NCI-H748 (cell line): Measurements from ENCODE around the gene CCR2.
"Not testable (repeated sequence)": the region's sequence is repeated elsewhere in the genome, so short reads cannot be mapped to it uniquely, and the experiment has no call there.

ENCODE experiments used
- DNase-seq: peaks from one replicate; lab custom pipeline; 2025; ENCODE audit not compliant: unreplicated experiment; lab: John Stamatoyannopoulos, UW

The CCR2 gene

DNA sequence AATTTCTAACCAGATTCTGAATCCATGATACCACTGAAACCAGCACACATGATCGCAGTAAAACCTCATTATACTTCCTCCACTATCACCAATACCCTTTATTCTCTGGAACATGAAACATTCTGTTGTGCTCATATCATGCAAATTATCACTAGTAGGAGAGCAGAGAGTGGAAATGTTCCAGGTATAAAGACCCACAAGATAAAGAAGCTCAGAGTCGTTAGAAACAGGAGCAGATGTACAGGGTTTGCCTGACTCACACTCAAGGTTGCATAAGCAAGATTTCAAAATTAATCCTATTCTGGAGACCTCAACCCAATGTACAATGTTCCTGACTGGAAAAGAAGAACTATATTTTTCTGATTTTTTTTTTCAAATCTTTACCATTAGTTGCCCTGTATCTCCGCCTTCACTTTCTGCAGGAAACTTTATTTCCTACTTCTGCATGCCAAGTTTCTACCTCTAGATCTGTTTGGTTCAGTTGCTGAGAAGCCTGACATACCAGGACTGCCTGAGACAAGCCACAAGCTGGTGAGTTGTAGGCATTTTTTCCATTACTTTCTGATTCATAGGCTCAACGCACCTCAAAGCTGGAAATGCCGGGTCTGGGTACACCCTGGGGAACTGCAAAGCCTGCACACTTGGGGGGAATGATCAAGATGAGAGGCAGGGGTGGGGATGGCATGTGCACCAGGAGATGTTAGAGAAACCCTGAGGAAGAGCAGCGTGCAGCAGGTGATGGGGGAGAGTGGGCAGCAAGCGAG lies at the start of gene CCR2:
Gene CCR2 (plus strand): TSS at position 465 of the 764 bp plus-strand sequence. CDS start 3,417 bp downstream, outside the sequence.
- DNase-seq: no peak

DNA sequence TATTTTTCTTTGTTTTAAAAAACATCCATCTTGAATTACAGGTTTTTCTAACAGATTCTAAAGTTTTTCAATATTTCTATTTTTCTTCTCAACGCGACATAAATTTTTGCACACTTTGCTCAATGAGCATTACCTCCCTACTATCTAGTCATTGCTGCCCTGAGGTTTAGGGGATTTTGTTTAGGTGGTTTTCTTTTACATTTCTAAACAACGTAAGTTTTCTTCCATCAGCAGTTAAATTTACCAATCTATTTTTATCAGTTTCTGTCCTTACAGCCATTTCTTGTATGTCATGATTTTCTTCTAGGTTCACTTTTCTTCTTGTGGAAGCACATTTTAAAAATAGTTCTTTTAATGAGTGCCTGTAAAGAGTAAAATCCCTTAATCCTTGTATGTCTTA lies 49.2 kb upstream of the CCR2 start:
- DNase-seq: no peak

DNA sequence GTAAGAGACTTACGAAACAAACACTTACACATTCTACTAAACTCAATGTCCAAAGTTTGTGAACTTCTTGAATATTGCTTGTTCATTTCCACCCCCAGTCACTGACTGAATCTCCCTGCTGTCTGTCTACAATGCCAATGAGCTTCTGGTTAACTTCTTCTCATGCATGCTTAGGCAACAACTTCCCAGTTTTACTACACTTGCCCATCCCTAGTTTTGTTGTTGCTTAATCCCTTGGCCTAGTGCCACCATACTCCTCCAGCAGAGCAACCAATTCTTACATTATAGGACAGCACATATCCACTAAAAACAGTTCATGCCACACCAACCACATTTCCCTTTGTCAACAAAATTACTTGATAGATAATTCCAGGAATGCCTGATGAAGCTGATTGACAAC lies 40.9 kb upstream of the CCR2 start:
- no peak for DNase-seq

DNA sequence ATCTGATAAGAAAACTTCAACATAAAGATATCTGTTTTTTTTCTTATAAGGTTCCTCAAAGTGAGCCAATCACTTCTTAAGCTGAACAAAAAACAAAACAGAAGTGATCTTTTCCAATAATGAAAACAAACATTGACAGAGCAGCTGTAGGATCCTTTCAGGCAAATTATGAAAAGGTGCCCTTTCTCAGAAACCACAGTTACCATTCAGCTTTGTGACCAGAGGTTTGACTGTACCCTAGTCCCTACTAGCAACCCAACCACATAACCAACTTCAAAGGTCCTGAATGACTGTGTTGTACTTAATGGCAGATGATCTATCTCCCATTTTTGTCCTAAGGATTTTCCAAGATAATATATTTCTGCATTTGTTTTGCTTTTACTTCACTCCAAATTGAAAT lies 39.4 kb upstream of the CCR2 start:
- DNase-seq: no peak

DNA sequence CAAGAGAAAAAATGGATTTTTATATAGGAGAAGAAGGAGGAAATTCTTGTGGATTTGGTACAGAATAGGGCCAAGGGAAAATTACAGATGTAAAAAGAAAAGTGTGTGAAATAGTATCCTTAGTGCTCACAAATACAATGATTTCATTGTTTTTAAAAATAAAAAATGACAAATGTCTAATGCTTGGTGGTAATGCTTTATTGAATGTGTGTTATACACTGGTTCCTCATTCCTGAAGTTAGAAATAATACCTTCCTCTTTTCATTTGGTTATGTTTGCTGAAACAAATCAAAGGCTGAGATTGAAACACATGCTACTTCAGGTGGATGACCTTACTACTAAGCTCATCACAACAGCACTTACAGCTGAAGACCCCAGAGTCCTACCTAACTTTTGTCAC lies 37.7 kb upstream of the CCR2 start:
- DNase-seq: no peak

DNA sequence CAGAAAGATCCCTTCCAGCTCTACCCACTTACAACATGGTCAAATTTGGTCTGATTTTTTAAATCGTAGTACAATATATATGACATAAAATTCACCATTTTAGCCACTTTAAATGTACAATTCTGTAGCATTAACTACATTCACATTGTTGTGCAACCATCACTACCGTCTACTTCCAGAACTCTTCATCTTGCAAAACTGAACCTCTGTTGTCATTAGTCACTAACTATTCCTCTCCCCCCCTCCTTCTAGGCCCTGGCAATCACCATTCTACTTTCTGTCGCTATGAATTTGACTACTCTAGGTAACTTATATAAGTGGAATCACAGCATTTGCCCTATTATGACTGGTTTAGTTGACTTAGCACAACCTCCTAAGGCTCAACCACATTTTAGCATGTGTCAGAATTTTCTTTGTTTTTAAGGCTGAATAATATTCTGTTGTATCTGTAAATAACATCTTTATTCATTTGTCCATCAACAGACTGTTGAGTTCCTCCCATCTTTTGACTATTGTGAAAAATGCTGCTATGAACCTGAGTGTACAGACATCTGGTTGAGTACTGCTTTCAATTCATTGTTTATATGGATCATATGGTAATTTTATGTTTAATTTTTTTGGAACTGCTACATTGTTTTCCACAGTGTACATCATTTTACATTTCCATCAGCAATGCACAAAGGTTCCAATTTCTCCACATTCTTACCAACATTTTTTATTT lies 35.5 kb upstream of the CCR2 start:
- no peak for DNase-seq

DNA sequence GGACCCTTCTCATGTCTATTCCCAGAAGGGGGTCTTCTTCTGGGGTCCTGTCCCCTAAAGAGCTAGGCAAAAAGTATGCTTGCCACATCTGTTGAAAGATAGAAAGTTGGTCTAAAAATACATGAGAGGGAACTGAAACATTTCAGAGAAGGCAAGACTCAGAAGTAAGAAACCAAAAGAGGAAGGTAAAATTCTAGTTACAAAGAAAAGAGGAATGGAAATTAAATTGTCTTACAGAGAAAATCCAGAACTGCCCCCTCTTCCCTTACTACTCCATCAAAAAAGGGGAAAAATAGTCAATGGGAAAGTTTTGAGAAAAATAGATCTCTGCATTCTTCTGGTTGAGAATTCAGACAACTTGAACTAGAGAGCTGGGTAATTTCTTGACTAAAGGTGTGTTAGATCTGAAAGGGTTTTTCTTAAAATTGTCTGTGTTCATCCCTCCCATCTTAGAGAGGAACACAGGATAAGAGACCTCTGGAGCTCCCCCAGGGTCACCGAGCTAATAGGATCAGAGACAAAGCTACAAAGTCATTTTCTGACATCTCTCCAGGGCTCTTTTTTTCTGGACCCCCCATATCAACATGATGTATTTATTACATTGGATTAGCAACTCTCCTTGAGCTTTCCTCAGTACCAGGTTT lies 32.3 kb upstream of the CCR2 start:
- no peak for DNase-seq

DNA sequence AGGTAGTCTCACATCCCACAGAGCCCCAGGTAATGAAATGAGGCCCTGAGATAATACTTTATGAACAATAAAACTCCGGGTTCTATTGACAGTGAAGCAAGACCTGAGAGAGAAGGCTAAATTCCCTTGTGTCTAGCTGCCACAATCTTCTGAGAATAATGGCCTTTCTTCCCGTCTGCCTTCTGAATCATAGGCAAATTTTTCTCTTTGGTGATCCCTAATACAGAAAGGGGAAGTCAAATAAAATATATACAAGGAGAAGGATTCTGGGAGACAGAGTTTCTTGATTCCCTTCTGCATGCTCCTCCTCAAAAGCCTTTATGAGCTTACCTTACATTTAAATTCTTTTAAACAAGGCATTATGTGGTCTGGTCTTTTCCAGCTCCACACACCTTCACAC lies 29.9 kb upstream of the CCR2 start:
- no peak for DNase-seq

DNA sequence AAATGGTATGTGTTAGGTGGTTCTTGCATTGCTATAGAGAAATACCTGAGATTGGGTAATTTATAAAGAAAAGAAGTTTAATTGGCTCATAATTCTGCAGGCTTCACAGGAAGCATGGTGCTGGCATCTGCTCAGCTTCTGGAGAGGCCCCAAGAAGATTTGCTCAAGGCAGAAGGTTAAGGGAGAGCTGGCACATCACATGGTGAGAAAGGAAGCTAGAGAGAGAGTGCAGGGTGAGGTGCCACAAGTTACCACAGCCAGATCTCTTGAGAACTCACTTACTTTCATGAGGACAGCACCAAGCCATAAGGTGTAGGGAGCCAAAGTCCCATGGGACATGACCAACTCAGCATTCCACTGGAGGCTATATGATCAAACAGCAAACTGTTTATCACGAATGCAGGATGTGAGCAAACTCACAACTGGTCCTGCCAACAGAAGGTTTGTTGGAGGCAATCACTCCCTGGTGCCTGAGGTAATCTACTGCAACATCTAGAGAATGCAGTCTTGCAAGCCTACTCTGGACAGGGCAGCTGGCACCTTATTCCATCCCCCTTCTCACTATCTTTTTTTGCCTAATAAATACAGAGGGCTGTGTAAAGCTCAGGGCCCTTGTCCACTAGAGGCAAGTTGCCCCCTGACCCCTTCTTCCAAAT lies 28.1 kb upstream of the CCR2 start:
- DNase-seq: no peak

DNA sequence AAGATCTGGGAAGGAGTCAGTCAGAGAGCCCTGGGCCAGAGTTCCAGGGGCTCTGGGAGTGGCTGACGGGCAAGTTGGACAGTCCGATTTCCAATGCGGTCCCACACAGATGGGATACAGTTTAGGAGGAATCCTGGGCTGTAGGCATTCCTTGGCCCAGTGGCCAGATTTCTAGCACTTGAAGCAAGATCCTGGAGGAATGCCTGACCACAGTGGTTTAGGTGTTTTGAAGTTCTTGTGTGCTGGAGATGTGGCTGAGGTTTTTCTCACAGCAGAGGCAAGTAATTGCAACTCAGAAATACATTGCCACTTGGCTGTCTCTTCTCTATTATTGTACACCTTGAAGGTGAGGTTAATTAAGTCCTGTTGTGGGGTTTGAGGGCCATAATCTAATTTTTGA lies 23.2 kb upstream of the CCR2 start:
- not testable (repeated sequence) for DNase-seq

DNA sequence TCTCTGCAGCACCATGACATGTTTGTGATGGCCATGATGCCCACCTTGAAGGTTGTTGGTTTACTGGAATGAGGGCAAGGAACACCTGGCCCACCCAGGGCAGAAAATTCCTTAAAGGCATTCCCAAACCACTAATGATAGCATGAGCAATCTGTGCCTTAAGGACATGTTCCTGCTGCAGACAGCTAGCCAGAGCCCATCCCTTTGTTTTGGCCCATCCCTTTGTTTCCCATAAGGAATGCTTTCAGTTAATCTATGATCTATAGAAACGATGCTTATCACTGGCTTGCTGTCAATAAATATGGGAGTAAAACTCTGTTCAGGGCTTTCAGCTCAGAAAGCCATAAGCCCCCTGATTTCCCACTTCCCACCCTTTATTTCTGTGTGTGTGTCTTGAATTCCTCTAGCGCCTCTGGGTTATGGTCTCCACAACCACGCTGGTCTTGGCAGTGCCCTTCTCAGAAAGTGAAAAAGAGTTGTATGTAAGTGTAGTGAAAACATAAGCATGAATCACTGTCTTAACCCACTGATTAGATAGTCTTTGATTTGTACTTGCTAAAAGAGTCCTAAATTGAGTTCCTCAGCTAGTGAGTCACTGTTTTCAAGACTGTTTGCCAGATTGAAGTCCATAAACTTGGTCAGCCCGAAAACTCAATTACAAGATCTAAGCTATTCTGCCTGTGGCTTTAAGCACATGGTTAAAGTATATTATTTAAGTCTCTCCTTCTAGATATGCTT lies 19.0 kb upstream of the CCR2 start:
- no peak for DNase-seq

DNA sequence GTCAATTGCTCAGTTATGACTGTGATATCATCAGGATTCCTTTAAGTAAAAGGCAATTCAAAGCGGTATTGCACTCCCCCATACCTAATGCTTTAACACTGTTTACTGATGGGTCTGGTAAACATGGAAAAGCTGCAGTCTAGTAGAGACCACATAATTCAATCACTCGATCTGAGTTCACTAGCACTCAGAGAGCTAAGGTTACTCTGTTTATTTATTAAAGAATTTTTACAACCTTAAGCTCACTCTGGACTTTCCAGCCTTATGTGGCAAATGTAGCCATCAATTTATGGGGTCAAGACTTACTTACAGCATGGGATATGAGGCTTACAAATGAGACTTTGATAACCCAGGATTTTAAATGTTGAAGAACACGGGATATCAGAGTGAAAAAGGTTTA lies 18.4 kb upstream of the CCR2 start:
- no peak for DNase-seq

DNA sequence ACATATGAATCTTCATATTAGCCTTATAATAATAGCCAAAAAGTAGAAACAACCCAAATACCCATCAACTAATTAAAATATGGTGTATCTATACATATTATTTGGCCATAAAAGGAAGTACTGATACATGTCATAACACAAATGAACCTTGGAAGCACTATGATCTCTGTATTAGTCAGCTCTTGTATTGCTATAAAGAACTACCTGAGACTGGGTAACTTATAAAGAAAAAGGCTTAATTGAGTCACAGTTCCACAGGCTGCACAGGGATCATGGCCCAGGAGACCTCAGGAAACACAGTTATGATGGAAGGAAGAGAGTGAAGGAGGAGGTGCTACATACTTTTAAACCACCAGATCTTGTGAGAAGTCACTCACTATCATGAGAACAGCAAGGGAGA lies 16.0 kb upstream of the CCR2 start:
- no peak for DNase-seq

DNA sequence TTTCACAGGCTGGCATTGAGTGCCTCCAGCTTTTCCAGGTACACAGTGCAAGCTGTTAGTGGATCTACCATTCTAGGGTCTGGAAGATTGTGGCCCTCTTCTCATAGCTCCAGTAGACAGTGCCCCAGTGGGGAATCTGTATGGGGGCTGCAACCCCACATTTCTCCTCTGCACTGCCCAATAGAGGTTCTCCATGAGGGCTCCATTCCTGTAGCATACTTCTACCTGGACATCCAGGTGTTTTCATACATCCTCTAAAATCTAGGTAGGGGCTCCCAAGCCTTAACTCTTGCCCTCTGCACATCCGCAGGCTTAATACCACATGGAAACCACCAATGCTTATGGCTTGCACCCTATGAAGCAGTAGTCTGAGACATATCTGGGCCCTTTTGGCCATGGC lies 15.1 kb upstream of the CCR2 start:
- no peak for DNase-seq

DNA sequence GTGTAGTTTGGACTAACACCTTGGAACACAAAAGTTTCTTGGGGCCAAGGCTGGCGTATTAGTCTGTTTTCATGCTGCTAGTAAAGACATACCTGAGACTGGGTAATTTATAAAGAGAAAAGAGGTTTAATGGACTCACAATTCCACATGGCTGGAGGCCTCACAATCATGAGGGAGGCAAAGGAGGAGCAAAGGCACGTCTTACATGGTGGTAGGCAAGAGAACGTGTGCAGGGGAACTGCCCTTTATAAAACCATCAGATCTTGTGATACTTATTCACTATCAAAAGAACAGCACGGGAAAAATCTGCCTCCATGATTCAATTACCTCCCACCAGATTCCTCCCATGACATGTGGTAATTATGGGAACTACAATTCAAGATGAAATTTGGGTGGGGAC lies 9.4 kb upstream of the CCR2 start:
- DNase-seq: no peak

DNA sequence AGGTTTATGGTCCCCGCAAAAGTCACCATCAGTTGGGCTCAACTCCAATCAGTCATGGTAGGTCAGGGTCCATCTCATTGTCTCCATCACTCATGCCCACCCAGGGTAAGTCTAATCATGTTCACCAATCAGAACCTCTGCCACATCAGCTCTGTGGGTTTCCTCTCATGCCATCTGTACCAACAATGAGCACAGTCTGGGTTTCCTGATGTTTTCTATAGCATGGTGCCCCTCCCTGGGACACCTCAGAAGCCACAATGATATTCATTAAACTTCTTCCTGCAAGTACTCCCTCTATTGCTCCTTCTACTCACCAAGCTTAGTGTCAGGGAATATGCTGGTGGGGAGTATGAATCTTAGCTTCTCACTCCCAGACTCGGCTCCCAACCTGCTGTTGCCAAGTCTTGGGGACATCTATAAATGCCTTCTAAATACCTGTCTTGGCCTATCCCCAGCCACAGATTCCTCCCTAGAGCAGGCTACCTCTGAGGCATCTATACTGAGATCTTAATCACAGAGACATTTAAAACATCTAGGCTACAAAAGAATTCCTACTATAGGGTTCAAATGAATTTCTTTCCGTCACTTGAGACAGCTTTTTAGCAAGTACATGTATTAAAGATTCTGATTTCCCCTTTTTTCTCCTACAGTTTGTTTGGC lies 5.0 kb upstream of the CCR2 start:
- DNase-seq: no peak

DNA sequence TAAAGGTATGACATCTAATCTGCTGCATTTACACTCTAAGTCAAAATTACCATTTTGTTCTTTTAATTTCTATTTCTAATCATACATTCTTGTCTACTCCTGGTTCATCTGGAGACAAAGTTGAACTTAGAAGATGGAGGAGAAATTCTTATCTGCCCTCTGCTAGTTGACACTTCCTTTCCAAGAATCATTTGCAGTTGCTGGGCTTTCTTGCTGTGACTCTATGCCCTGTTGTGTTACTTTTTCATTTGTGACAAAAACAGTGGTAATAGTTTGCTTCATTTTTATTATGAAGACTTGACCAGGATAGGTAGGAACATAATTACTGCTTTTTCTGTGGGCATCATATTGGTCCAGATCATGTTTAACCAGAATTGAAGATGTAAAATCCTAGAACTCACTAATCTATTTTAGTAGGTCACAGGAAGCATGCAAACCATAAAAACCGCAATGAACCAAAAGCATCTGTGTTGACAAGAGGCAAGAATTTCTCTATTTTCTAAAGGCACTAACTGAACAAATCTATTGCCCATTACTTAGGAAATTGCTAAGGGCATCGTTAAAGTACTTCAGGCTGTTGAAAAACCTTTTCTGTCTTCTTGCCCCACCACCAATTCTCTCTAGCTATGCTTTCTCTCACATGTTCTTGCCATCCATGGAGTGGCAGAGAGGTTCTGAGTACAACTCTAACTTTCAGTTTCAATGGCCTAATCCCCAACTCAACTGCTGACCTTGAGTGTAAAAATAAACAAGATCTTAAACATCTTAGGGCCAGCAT lies 4.2 kb upstream of the CCR2 start:
- no peak for DNase-seq

DNA sequence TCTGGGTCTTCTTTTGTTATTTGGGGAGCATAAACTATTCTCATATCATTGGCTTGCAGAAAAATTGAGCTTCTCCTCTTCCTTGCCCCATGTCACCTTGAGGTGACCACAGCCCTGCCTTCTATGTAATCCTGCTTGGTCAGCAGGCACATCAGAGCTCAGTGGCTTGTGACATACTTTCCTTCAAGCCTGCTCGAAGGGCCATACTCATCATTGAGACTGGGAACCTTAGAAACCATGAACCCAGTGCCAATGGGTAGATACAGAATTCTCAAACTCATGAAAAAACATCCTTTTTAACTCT lies 3.7 kb upstream of the CCR2 start:
- DNase-seq: no peak

DNA sequence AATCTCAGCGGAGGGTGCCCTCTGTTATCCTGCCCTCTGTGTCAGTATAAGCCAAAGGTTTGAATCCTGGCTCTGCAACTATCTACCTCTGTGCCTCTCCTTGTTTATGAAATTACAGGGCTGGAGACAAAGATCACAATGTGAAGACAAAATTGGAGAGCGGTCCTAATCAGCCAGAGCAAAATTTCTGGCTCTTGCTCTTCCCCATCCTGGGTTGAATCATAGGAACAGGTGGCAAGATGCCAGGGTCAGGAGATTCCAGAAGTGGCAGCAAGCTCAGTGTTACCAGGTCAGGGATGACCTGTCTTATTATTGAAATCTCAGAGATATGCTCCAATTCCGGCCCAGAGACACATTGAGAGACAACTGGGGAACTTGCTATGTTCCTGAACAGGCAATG lies 2.3 kb upstream of the CCR2 start:
- no peak for DNase-seq

DNA sequence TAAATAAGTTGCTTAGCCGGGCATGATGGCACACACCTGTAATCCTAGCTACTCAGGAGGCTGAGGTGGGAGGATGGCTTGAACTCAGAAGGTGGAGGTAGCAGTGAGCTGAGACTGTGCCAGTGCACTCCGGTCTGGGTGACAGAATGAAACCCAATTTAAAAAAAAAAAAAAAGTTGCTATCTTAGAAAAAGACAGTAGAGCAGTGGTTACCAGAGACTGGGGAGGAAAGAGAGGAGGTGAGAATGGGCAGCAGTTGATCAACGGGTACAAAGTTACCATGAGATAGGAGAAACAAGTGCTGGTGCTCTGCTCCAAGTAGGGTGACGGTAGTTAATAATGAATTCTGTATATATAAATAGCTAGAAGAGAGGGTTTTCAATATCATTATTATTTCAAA lies 821 bp upstream of the CCR2 start:
- no peak for DNase-seq
